Measurements from ENCODE around the gene OR13C9. TPM values are rescaled to one million over a fixed set of nuclear protein-coding genes. Genes with fewer than 3 reads are reported as not detected.

Gene OR13C9
- total RNA-seq, 4 donors from 2014 or later, result not detected

GRCh38 chr9:104580562-104580961, 37.4 kb downstream of the OR13C9 start:
- no peaks in the 10 kb centered on the region for H3K36me3 ChIP-seq
- H3K27ac ChIP-seq, result no peak overlapping the region
- in situ Hi-C loops (cut with MboI; ENCODE audit: low pct_ligation_motif_present in 1 of 4, low pct_unique_long_range_greater_than_20kb in 1 of 4, low sequenced_read_pairs in 3 of 4) (no loop called here), intact Hi-C loops (cut with DNase I; ENCODE audit: low total_unique reads) (no loop called here)
- DNase-seq, result no peak
- no peaks in the 10 kb centered on the region for H3K4me1 ChIP-seq
- 88% methylated on average over 1 of the region's 1 CpG for WGBS, 2 donors (ENCODE audit: low coverage in 1 of 2)
- TF ChIP-seq POLR2AphosphoS5 (IDR thresholded peaks at IDR 0.05), result no peak
- TF ChIP-seq POLR2A (IDR thresholded peaks at IDR 0.05), result no peak
- no peak for TF ChIP-seq EP300 (IDR thresholded peaks at IDR 0.05; ENCODE audit: low read depth)
- no peak for TF ChIP-seq CTCF (IDR thresholded peaks at IDR 0.05)
- no peak overlapping the region for H3K4me3 ChIP-seq
- H3K9me3 ChIP-seq, result no peaks in the 10 kb centered on the region
- H3K27me3 ChIP-seq, result no peaks in the 10 kb centered on the region

- no peaks in the 10 kb centered on the region for H3K4me1 ChIP-seq
- 75 to 82% methylated on average over 5 of the region's 5 CpGs for WGBS, 2 donors (ENCODE audit: low coverage in 1 of 2)
- no peak for TF ChIP-seq EP300 (IDR thresholded peaks at IDR 0.05; ENCODE audit: low read depth)
- TF ChIP-seq CTCF (IDR thresholded peaks at IDR 0.05), result no peak
- no peak for TF ChIP-seq POLR2A (IDR thresholded peaks at IDR 0.05)
- TF ChIP-seq POLR2AphosphoS5 (IDR thresholded peaks at IDR 0.05), result no peak
- no peak for DNase-seq
- H3K27ac ChIP-seq, result no peak overlapping the region
- H3K27me3 ChIP-seq, result no peaks in the 10 kb centered on the region
- peaks cover 0 to 6% of the 10 kb centered on the region in 2 donors for H3K9me3 ChIP-seq
- intact Hi-C loops (cut with DNase I; ENCODE audit: low total_unique reads), result no loop called here
- in situ Hi-C loops (cut with MboI; ENCODE audit: low pct_ligation_motif_present in 1 of 4, low pct_unique_long_range_greater_than_20kb in 1 of 4, low sequenced_read_pairs in 3 of 4), result no loop called here
- no peaks in the 10 kb centered on the region for H3K36me3 ChIP-seq
- H3K4me3 ChIP-seq, result no peak overlapping the region
Observed at GRCh38 chr9:104577263-104577662, 40.7 kb downstream of the OR13C9 start.

GRCh38 chr9:104575456-104575855, 42.5 kb downstream of the OR13C9 start:
- DNase-seq, result no peak
- H3K9me3 ChIP-seq, result peaks cover 0 to 8% of the 10 kb centered on the region in 2 donors
- H3K4me3 ChIP-seq, result no peak overlapping the region
- no peaks in the 10 kb centered on the region for H3K36me3 ChIP-seq
- H3K27ac ChIP-seq, result no peak overlapping the region
- H3K4me1 ChIP-seq, result no peaks in the 10 kb centered on the region
- WGBS, 2 donors (ENCODE audit: low coverage in 1 of 2), result 59 to 77% methylated on average over 2 of the region's 2 CpGs
- in situ Hi-C loops (cut with MboI; ENCODE audit: low pct_ligation_motif_present in 1 of 4, low pct_unique_long_range_greater_than_20kb in 1 of 4, low sequenced_read_pairs in 3 of 4), result no loop called here
- TF ChIP-seq EP300 (IDR thresholded peaks at IDR 0.05; ENCODE audit: low read depth) (no peak), POLR2AphosphoS5 (IDR thresholded peaks at IDR 0.05) (no peak), POLR2A (IDR thresholded peaks at IDR 0.05) (no peak), CTCF (IDR thresholded peaks at IDR 0.05) (no peak)
- H3K27me3 ChIP-seq, result no peaks in the 10 kb centered on the region
- intact Hi-C loops (cut with DNase I; ENCODE audit: low total_unique reads), result no loop called here

- Histone ChIP-seq H3K27me3 (no peaks in the 10 kb centered on the region), H3K4me3 (no peak overlapping the region), H3K4me1 (no peaks in the 10 kb centered on the region), H3K27ac (no peak overlapping the region), H3K9me3 (peaks cover 0 to 8% of the 10 kb centered on the region in 2 donors), H3K36me3 (no peaks in the 10 kb centered on the region)
- no peak for TF ChIP-seq EP300 (IDR thresholded peaks at IDR 0.05; ENCODE audit: low read depth)
- no peak for TF ChIP-seq CTCF (IDR thresholded peaks at IDR 0.05)
- TF ChIP-seq POLR2A (IDR thresholded peaks at IDR 0.05), result no peak
- no peak for TF ChIP-seq POLR2AphosphoS5 (IDR thresholded peaks at IDR 0.05)
- 67 to 69% methylated on average over 1 of the region's 1 CpG for WGBS, 2 donors (ENCODE audit: low coverage in 1 of 2)
- no peak for DNase-seq
- in situ Hi-C loops (cut with MboI; ENCODE audit: low pct_ligation_motif_present in 1 of 4, low pct_unique_long_range_greater_than_20kb in 1 of 4, low sequenced_read_pairs in 3 of 4), result no loop called here
- intact Hi-C loops (cut with DNase I; ENCODE audit: low total_unique reads), result no loop called here
Observed at GRCh38 chr9:104572612-104573011, 45.4 kb downstream of the OR13C9 start.

Measured in transverse colon (tissue), 4 donors.